Hepatocyte (in vitro differentiated cells): ENCODE measurements around the gene EMSY. TPM values are rescaled to one million over a fixed set of nuclear protein-coding genes. Genes with fewer than 3 reads are reported as not detected.

ENCODE experiments used
- DNase-seq: peaks from one replicate; pipeline ENCODE4 v3.0.0-alpha.2; 2016; ENCODE audit warnings: low spot score
- H2AFZ ChIP-seq: fragments of 200-600 bp; sonication (generic); 2 replicates; pipeline ENCODE4 v1.6.0; 2016; ENCODE audit warnings: antibody characterized with exemption, mild to moderate bottlenecking
- H3K27ac ChIP-seq: fragments of 200-600 bp; sonication (generic); 2 replicates; pipeline ENCODE4 v1.5.1; 2016; ENCODE audit warnings: mild to moderate bottlenecking
- H3K27me3 ChIP-seq: fragments of 200-600 bp; sonication (generic); 2 replicates; pipeline ENCODE4 v1.6.1; 2016
- H3K36me3 ChIP-seq: fragments of 200-600 bp; sonication (generic); replicated peaks from 2 replicates; pipeline ENCODE4 v1.5.1; 2016; ENCODE audit warnings: low read depth; ENCODE audit not compliant: insufficient read depth
- H3K4me1 ChIP-seq: fragments of 200-600 bp; sonication (generic); 2 replicates; pipeline ENCODE4 v1.5.1; 2016; ENCODE audit warnings: mild to moderate bottlenecking, moderate library complexity; ENCODE audit not compliant: insufficient read depth
- H3K4me2 ChIP-seq: fragments of 200-600 bp; sonication (generic); 2 replicates; pipeline ENCODE4 v1.6.0; 2016
- H3K4me3 ChIP-seq: fragments of 200-600 bp; sonication (generic); 2 replicates; pipeline ENCODE4 v1.5.1; 2016; ENCODE audit warnings: mild to moderate bottlenecking
- H3K79me2 ChIP-seq: fragments of 200-600 bp; sonication (generic); 2 replicates; pipeline ENCODE4 v1.6.0; 2017; ENCODE audit warnings: mild to moderate bottlenecking
- H3K9me2 ChIP-seq: fragments of 200-600 bp; sonication (generic); replicated peaks from 2 replicates; pipeline ENCODE4 v1.6.0; 2017; ENCODE audit warnings: mild to moderate bottlenecking; ENCODE audit not compliant: insufficient read depth
- H3K9me3 ChIP-seq: fragments of 200-600 bp; sonication (generic); 2 replicates; pipeline ENCODE4 v1.5.1; 2016; ENCODE audit warnings: low read depth, mild to moderate bottlenecking
- H4K20me1 ChIP-seq: fragments of 200-600 bp; sonication (generic); 2 replicates; pipeline ENCODE4 v1.6.0; 2016; ENCODE audit warnings: mild to moderate bottlenecking; ENCODE audit not compliant: insufficient read depth, poor library complexity, severe bottlenecking
- EZH2 ChIP-seq: fragments of 200-600 bp; sonication (generic); IDR thresholded peaks from 2 replicates; pipeline ENCODE4 v1.6.1; 2016; ENCODE audit warnings: antibody characterized with exemption, mild to moderate bottlenecking, borderline replicate concordance
- EZH2phosphoT487 ChIP-seq: fragments of 200-600 bp; sonication (generic); IDR thresholded peaks from one replicate; pipeline ENCODE4 v1.6.1; 2018; ENCODE audit warnings: antibody characterized with exemption, mild to moderate bottlenecking, low read depth, moderate library complexity; ENCODE audit not compliant: unreplicated experiment, severe bottlenecking
- WGBS: methylation state at CpG from one replicate; pipeline ENCODE4 v1.1.6; 2016; ENCODE audit warnings: low lambda C conversion rate; ENCODE audit errors: missing lambda C conversion rate; 5-methylcytosine and 5-hydroxymethylcytosine counted together
- polyA plus RNA-seq: library from polyadenylated mRNA; unstranded; fragments of >200 nt; fragmentation: Nextera tagmentation; extraction: Ambion mirVana; gene quantifications from 2 replicates; pipeline ENCODE4 v1.2.1, GENCODE V29; 2016
- total RNA-seq: library from RNA; depleted of rRNA; stranded (reverse); fragments of >200 nt; gene quantifications from 2 replicates; pipeline ENCODE4 v1.2.3, GENCODE V29; 2014
- TF ChIP-seq, protein P1 (sequence below): fragments of 200-600 bp; sonication (generic); IDR thresholded peaks from 2 replicates; pipeline ENCODE4 v1.5.1; 2016; ENCODE audit warnings: antibody characterized with exemption, mild to moderate bottlenecking; ENCODE audit not compliant: poor library complexity

Gene EMSY
- total and polyA plus RNA-seq, 2 experiments from 2014 or later: 8.2 to 19.4 TPM

- TF ChIP-seq EZH2phosphoT487: no peak
- TF ChIP-seq, protein P1, sequence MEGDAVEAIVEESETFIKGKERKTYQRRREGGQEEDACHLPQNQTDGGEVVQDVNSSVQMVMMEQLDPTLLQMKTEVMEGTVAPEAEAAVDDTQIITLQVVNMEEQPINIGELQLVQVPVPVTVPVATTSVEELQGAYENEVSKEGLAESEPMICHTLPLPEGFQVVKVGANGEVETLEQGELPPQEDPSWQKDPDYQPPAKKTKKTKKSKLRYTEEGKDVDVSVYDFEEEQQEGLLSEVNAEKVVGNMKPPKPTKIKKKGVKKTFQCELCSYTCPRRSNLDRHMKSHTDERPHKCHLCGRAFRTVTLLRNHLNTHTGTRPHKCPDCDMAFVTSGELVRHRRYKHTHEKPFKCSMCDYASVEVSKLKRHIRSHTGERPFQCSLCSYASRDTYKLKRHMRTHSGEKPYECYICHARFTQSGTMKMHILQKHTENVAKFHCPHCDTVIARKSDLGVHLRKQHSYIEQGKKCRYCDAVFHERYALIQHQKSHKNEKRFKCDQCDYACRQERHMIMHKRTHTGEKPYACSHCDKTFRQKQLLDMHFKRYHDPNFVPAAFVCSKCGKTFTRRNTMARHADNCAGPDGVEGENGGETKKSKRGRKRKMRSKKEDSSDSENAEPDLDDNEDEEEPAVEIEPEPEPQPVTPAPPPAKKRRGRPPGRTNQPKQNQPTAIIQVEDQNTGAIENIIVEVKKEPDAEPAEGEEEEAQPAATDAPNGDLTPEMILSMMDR: no peak
- no peak for TF ChIP-seq EZH2
- Histone ChIP-seq H3K9me2 (no peaks in the 10 kb centered on the region), H3K79me2 (no peaks in the 10 kb centered on the region), H2AFZ (no peak overlapping the region), H3K4me2 (no peak overlapping the region), H3K4me3 (no peak overlapping the region), H3K27me3 (no peaks in the 10 kb centered on the region), H3K9me3 (no peaks in the 10 kb centered on the region), H4K20me1 (no peaks in the 10 kb centered on the region), H3K27ac (peak overlapping the region; percentile 4), H3K4me1 (peaks cover 10% of the 10 kb centered on the region), H3K36me3 (no peaks in the 10 kb centered on the region)
- 38% methylated on average over 5 of the region's 5 CpGs for WGBS
- peak; percentile 8 for DNase-seq
Measured at GRCh38 chr11:76523147-76523546, 78.3 kb downstream of the EMSY start.

DNA sequence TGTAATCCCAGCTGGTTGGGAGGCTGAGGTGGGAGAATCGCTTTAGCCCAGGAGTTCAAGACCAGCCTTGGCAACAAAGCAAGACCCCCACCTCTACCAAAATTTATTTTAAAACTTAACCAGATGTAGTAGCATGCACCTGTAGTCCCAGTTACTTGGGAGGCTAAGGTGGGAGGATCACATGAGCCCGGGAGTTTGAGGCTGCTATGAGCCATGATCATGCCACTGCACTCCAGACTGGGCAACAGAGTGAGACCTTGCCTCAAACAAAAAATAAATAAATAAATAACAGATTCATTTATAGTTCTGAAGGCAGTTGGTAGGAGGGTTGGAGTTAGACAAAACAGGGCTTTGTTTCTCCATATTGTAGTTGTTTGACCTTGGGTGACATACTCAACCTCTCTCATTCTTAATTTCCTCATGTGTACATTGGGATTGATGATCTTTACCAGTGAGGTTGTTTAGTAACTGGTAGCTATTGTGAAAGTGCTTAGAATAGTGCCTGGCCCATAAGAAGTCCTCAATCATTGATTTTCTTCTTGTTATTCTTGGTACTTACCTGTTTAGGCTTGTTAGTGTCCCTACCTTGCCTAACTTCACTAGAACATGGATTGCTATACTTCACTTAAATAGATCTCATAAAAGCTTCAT, 79.1 kb downstream of the EMSY start:
- no peaks in the 10 kb centered on the region for H3K27me3 ChIP-seq
- no peaks in the 10 kb centered on the region for H3K9me3 ChIP-seq
- no peak overlapping the region for H3K27ac ChIP-seq
- H3K9me2 ChIP-seq: no peaks in the 10 kb centered on the region
- DNase-seq: no peak
- no peak overlapping the region for H3K4me2 ChIP-seq
- WGBS: 96% methylated on average over 2 of the region's 2 CpGs
- no peaks in the 10 kb centered on the region for H4K20me1 ChIP-seq
- no peaks in the 10 kb centered on the region for H3K36me3 ChIP-seq
- no peak for TF ChIP-seq EZH2
- TF ChIP-seq, protein P1: no peak
- no peak for TF ChIP-seq EZH2phosphoT487
- no peak overlapping the region for H3K4me3 ChIP-seq
- no peak overlapping the region for H2AFZ ChIP-seq
- no peaks in the 10 kb centered on the region for H3K79me2 ChIP-seq
- peaks cover 10% of the 10 kb centered on the region for H3K4me1 ChIP-seq

DNA sequence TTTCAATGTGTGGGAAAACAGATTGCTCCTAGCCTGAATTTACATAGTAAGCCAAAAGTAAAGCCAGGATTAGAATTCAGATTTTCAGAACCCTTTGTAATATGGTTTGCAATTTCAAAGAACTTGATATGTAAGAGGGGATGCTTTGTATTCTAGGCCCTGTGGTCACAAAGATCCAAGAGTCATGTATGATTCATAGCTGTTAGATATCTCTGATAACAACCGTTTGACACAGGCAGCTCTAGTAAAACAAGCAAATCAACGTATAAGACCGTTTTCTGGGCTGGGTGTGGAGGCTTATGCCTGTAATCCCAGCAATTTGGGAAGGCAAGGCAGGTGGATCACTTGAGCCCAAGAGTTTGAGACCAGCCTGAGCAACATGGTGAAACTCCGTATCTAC, 79.6 kb downstream of the EMSY start:
- H2AFZ ChIP-seq: no peak overlapping the region
- 47% methylated on average over 4 of the region's 4 CpGs for WGBS
- no peak overlapping the region for H3K4me2 ChIP-seq
- no peaks in the 10 kb centered on the region for H4K20me1 ChIP-seq
- peaks cover 10% of the 10 kb centered on the region for H3K4me1 ChIP-seq
- no peaks in the 10 kb centered on the region for H3K9me3 ChIP-seq
- no peaks in the 10 kb centered on the region for H3K27me3 ChIP-seq
- no peak overlapping the region for H3K27ac ChIP-seq
- H3K4me3 ChIP-seq: no peak overlapping the region
- no peak for DNase-seq
- no peak for TF ChIP-seq EZH2phosphoT487
- H3K36me3 ChIP-seq: no peaks in the 10 kb centered on the region
- no peaks in the 10 kb centered on the region for H3K79me2 ChIP-seq
- H3K9me2 ChIP-seq: no peaks in the 10 kb centered on the region

DNA sequence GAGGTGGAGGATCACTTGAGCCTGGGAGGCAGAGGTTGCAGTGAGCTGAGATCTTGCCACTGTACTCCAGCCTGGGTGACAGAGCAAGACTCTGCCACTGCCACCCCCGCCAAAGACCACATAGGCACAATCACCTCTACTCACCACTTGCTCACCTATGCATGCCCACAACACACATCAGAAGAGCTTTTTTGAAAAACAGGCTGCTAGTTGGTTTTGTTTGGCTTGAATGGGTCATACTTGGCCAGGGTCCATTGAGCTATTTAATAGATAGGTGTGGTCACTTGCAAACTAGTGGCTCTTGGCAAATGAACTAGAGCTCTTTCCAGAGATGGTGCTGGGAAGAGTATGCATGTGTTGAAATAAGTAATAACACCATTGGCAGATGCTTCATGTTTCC, 80.1 kb downstream of the EMSY start:
- no peaks in the 10 kb centered on the region for H3K79me2 ChIP-seq
- no peaks in the 10 kb centered on the region for H3K36me3 ChIP-seq
- peak; percentile 12 for DNase-seq
- no peak overlapping the region for H3K27ac ChIP-seq
- no peak overlapping the region for H3K4me3 ChIP-seq
- H2AFZ ChIP-seq: no peak overlapping the region
- H3K9me2 ChIP-seq: no peaks in the 10 kb centered on the region
- H3K9me3 ChIP-seq: no peaks in the 10 kb centered on the region
- no peak for TF ChIP-seq EZH2
- TF ChIP-seq, protein P1: no peak
- no peak for TF ChIP-seq EZH2phosphoT487
- WGBS: 86% methylated on average over 1 of the region's 1 CpG
- H4K20me1 ChIP-seq: no peaks in the 10 kb centered on the region
- no peaks in the 10 kb centered on the region for H3K27me3 ChIP-seq
- peaks cover 10% of the 10 kb centered on the region for H3K4me1 ChIP-seq
- H3K4me2 ChIP-seq: no peak overlapping the region
